ENCODE data around the gene MRPL3.

- TF ChIP-seq EZH2 (optimal IDR thresholded peaks at IDR 0.05; ENCODE audit: low read depth, low read length), result no peak
- no peak for TF ChIP-seq CTCF (IDR thresholded peaks at IDR 0.05; ENCODE audit: low read length)
- TF ChIP-seq EZH2phosphoT487 (IDR thresholded peaks at IDR 0.05; ENCODE audit: low read length), result no peak
Measured at GRCh38 chr3:131541288-131541687, 38.5 kb upstream of the MRPL3 start.
